HG03460 (cell line): ENCODE data around the gene PGP.

ENCODE experiments used
- ATAC-seq: cut with Tn5 transposase; IDR thresholded peaks from one replicate; pipeline ENCODE4 v1.9.1; 2021; ENCODE audit not compliant: unreplicated experiment

PGP gene

GRCh38 chr16:2184346-2184745 is 30.3 kb downstream of the PGP start:
- no peak for ATAC-seq

- ATAC-seq, result no peak
These were observed 31.0 kb downstream of the PGP start for GRCh38 chr16:2183671-2184070.

GRCh38 chr16:2181952-2182351 is 32.7 kb downstream of the PGP start:
- no peak for ATAC-seq

- no peak for ATAC-seq
These were observed 33.4 kb downstream of the PGP start for GRCh38 chr16:2180962-2181923.

- no peak for ATAC-seq
These were observed 34.2 kb downstream of the PGP start for GRCh38 chr16:2180461-2180860.

- ATAC-seq, result no peak
These were observed 35.1 kb downstream of the PGP start for GRCh38 chr16:2179576-2179975.

- no peak for ATAC-seq
These were observed 35.5 kb downstream of the PGP start for GRCh38 chr16:2179107-2179501.

GRCh38 chr16:2178321-2179106 is 36.1 kb downstream of the PGP start:
- no peak for ATAC-seq

- ATAC-seq, result no peak
These were observed 37.1 kb downstream of the PGP start for GRCh38 chr16:2177561-2177960.

- no peak for ATAC-seq
These were observed 37.5 kb downstream of the PGP start for GRCh38 chr16:2177101-2177500.

- ATAC-seq, result no peak
These were observed 38.6 kb downstream of the PGP start for GRCh38 chr16:2176047-2176446.

- ATAC-seq, result no peak
These were observed 39.2 kb downstream of the PGP start for GRCh38 chr16:2175454-2175853.

GRCh38 chr16:2174396-2175131 is 40.1 kb downstream of the PGP start:
- ATAC-seq, result no peak

- ATAC-seq, result no peak
These were observed 40.7 kb downstream of the PGP start for GRCh38 chr16:2173916-2174315.

- ATAC-seq, result no peak
These were observed 41.3 kb downstream of the PGP start for GRCh38 chr16:2173366-2173765.

GRCh38 chr16:2172688-2173335 is 41.8 kb downstream of the PGP start:
- ATAC-seq, result no peak

- no peak for ATAC-seq
These were observed 43.0 kb downstream of the PGP start for GRCh38 chr16:2171601-2172178.

- no peak for ATAC-seq
These were observed 43.8 kb downstream of the PGP start for GRCh38 chr16:2170587-2171435.

- no peak for ATAC-seq
These were observed 44.6 kb downstream of the PGP start for GRCh38 chr16:2170080-2170479.
